GM04503 (cell line): ENCODE measurements around the gene CNPY4.

Experiments used
- DNase-seq: peaks from one replicate; pipeline ENCODE4 v3.0.0-alpha.2; 2012; ENCODE audit warnings: low read depth

The CNPY4 gene

GRCh38 chr7:100148559-100149328, 29.3 kb downstream of the CNPY4 start, which contains the start of gene LAMTOR4:
LAMTOR4 (plus strand) TSS chr7:100148918; CDS start chr7:100148973, 55 bp downstream.
- DNase-seq: peak; percentile 91

GRCh38 chr7:100152404-100152803, 33.0 kb downstream of the CNPY4 start:
- no peak for DNase-seq

- DNase-seq: no peak
Measured at GRCh38 chr7:100152937-100153666, 33.7 kb downstream of the CNPY4 start.

- no peak for DNase-seq
Measured at GRCh38 chr7:100153708-100154535, 34.5 kb downstream of the CNPY4 start.

GRCh38 chr7:100154651-100155491, 35.4 kb downstream of the CNPY4 start:
- DNase-seq: no peak

GRCh38 chr7:100155553-100156317, 36.3 kb downstream of the CNPY4 start:
- DNase-seq: no peak

- no peak for DNase-seq
Measured at GRCh38 chr7:100156331-100157068, 37.1 kb downstream of the CNPY4 start.

GRCh38 chr7:100157069-100157333, 37.6 kb downstream of the CNPY4 start:
- no peak for DNase-seq

- no peak for DNase-seq
Measured at GRCh38 chr7:100157334-100158228, 38.1 kb downstream of the CNPY4 start.

GRCh38 chr7:100158229-100159098, 39.0 kb downstream of the CNPY4 start, which contains the start of gene TRAPPC14:
TRAPPC14 (minus strand) TSS chr7:100158723; CDS start chr7:100158499, 224 bp downstream.
- no peak for DNase-seq

GRCh38 chr7:100159099-100159623, 39.7 kb downstream of the CNPY4 start:
- DNase-seq: no peak

GRCh38 chr7:100160067-100160466, 40.6 kb downstream of the CNPY4 start:
- no peak for DNase-seq

- DNase-seq: no peak
Measured at GRCh38 chr7:100163006-100163531, 43.6 kb downstream of the CNPY4 start.

GRCh38 chr7:100163871-100164270, 44.4 kb downstream of the CNPY4 start:
- no peak for DNase-seq

- DNase-seq: no peak
Measured at GRCh38 chr7:100166317-100166940, 47.0 kb downstream of the CNPY4 start.

- DNase-seq: no peak
Measured at GRCh38 chr7:100166970-100167911, 47.8 kb downstream of the CNPY4 start.
